GOT3 (cell line): ENCODE results near the gene EIF4EBP3.

ENCODE experiments used
- DNase-seq: peaks from one replicate; lab custom pipeline; 2025; ENCODE audit warnings: mixed read lengths; lab: John Stamatoyannopoulos, UW

Gene EIF4EBP3

DNA sequence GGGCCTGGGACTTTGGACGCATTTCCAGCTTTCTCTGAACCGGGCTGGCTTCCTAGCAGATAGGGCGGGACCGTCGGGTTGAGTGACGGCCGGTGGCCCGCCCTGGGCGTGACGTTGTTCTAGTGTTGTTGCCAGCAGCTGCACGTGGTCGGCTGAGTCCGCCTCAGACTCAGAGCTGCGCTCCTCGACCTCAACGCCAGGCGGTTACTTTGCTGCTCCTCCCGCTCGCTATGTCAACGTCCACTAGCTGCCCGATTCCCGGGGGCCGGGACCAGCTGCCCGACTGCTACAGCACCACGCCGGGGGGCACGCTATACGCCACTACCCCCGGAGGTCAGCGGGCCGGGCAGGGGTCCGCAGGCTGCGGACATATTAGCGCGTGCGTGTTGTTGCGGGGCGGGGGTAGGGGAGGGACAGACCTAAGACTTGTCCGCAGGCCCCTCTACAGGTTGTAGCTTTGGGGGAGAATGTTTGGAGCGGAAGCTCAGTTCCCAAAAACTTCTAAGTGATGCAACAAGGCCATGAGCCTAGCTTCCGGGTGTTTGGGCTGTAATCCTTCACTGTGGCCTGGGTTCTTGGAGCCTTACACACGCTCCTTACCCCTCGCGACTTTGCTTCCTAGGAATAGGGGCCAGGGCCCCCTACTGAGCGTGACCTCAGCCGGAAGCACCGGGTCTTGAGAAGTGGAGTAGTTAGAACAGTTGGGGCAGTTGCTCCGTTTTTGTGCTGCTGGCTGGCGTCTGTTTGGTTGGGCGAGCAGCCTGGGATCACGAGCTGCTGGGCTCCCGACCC lies at the start of gene EIF4EBP3:
Gene EIF4EBP3 (plus strand): TSS at position 155 of the 792 bp plus-strand sequence. CDS start 76 bp downstream, at position 231.
- DNase-seq = peak; percentile 94

DNA sequence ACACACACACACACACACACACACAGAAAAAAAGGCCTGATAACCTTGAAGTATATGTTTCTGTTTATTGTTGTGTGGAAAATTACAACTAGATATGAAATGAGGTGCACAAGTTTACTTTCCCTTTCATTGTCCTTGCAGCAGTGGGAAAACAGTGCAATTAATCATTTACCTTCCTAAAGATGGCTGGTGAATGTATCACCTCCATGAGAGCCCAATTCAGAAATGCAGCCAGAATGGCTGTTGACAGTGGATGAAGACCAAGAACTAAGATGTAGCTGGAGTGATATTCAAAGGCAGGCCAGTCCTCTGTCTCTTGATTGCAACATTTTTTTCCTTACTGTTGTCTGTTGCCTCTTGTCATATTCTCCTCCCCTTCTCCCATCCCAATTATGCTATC lies 49.6 kb upstream of the EIF4EBP3 start:
- no peak for DNase-seq

DNA sequence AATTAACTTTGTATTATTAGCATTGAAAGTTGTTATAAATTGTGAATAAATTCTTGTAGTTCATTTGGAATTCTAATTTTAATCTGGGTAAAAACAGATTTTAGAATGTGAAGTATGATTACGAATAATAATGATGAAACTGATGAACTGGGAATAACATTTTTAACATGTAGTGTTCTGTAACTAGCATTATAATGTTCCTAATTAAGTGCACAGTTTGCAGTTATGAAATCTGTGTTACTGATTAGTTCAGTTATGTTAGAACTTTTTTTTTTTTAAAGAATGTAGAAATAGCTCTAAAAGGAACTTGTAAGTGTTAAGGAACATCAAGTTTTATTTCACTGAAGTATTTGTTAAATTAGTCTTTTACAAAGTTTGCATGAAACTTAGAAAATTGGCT lies 48.9 kb upstream of the EIF4EBP3 start:
- no peak for DNase-seq

- no peak for DNase-seq
Observed at GRCh38 chr5:140502834-140503233, 44.6 kb upstream of the EIF4EBP3 start.

- DNase-seq = no peak
Observed at GRCh38 chr5:140509898-140510297, 37.6 kb upstream of the EIF4EBP3 start.

DNA sequence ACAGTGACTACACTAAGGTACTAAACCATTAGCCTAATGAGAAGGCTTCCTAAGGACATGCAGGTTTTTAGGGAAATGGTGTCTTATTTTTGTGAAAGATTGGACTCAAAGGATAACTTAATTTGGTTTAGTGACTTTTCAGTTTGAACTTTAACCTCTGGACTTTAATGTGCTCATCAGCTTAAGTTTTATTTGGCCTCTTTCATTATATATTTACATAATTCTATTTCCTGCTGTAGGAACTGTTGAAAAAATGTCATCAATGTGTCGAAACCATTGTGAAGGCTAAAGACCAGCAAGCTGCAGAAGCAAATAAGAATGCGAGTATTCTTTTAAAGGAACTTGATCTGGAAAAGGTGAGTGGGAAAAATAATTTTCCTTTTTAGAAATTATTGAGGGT lies 34.3 kb upstream of the EIF4EBP3 start:
- DNase-seq = no peak

DNA sequence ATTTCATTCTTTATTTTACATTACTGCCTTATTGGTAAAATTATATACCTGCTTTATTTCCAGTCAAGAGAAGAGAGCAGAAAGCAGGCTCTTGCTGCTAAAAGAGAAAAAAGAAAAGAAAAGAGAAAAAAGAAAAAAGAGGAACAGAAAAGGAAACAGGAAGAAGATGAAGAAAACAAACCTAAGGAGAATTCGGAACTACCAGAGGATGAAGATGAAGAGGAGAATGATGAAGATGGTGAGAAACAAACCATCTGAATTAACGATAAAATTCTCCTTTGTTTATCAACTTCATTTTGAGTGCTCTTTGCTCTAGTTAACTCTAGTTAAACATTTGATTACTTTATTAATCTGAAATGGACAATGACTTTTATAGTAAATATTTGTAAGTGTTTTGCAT lies 23.5 kb upstream of the EIF4EBP3 start:
- DNase-seq = no peak

- DNase-seq = no peak
Observed at GRCh38 chr5:140540227-140540626, 7.2 kb upstream of the EIF4EBP3 start.

DNA sequence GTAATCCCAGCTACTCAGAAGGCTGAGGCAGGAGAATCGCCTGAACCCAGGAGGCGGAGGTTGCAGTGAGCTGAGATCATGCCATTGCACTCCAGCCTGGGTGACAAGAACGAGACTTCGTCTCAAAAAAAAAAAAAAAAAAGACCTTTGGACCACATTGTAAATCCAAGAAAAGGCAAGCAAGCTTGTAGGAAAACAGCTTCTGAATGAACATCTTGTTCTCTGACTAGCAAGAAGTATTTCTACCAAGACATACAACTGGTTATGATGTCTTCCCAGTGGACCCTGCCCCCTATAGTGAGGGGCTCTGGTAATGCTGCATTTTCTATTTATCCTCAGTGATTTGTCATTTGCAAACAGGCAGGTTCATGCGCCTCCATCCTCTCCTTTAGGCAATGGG lies 4.5 kb upstream of the EIF4EBP3 start:
- no peak for DNase-seq

DNA sequence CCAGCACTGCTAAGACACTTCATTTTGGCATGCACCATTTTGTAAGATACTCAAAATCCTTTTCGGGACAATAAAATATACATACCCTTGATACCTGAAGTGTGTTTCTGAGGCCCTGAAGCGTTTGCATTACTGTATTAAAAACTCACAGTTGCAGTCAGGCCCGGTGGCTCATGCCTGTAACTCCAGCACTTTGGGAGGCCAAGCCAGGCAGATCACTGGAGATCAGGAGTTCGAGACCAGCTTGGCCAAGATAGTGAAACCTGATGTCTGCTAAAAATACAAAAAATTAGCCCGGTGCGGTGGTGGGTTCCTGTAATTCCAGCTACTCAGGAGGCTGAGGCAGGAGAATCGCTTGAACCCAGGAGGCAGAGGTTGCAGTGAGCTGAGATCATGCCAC lies 2.5 kb upstream of the EIF4EBP3 start:
- DNase-seq = no peak

- no peak for DNase-seq
Observed at GRCh38 chr5:140545606-140546005, 1.9 kb upstream of the EIF4EBP3 start.

DNA sequence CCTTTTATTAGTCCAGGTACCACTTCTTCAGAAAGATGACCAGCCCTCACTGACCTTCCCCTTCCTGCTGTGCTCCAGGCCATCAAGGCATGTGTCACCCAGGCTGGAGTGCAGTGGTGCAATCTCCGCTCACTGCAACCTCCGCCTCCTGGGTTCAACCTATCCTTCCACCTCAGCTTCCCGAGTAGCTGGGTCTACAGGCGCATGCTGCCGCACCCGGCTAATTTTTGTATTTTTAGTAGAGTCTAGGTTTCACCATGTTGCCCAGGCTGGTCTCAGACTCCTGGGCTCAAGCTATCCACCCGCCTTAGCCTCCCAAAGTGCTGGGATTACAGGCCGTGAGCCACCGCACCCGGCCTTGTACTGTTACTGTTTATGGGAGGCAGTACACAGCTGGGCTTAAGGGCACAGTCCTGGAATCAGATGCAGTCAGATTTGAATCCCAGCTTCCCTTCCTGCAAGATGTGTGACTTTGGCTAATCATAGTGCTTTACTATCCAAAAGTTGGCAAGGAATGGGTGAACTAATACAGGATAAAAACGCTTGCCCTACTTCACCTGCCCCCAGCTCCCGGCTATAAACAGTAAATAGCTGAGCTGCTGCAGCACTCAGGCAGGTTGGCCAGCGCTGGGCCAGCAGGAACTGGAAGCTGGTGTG lies 483 bp upstream of the EIF4EBP3 start:
- DNase-seq = no peak

GRCh38 chr5:140548300-140548688 lies 832 bp downstream of the EIF4EBP3 start:
- no peak for DNase-seq

- no peak for DNase-seq
Observed at GRCh38 chr5:140548791-140549190, 1.3 kb downstream of the EIF4EBP3 start.

DNA sequence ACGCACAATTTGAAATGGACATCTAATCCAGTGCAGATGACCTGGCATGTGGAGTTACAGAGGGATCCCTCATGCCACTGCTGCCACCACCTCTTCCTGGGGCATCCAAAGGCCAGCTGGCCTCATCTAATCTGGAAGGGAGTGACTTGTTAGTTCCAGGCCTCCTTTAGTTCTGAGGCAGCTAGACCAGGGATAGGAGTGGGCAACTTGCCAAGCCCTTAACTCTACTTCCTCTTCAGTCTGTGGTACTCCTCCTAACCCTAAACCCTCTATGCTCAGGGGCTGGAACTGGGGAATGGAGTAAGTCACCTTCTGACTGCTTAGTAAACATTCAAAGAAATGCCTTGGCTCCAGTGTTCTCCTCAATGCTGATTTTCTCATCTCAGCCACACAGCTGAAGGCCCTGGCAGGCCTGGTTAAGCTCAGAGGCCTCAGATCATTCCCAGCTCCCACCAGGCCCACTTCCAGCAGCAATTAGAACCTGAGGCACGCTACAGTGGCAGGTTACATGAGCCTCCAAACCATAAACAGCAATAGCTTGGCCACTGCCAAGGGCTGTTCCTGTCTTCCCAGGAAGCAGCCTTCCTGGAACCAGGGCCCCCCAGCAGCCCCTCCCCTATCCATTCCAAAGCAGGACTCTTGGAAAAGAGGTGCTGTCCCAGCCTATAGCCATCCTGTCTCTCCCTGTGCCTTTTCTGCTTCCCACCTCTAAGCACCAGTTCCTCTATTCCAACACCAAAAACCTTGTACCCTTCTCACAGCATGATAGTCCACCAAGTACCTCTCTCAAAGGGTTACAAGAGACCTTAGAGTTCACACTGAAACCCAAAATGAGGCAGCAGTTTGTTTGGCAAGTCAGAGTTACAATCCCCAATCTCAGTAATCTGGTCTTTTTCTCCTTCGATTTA lies 2.0 kb downstream of the EIF4EBP3 start:
- no peak for DNase-seq

DNA sequence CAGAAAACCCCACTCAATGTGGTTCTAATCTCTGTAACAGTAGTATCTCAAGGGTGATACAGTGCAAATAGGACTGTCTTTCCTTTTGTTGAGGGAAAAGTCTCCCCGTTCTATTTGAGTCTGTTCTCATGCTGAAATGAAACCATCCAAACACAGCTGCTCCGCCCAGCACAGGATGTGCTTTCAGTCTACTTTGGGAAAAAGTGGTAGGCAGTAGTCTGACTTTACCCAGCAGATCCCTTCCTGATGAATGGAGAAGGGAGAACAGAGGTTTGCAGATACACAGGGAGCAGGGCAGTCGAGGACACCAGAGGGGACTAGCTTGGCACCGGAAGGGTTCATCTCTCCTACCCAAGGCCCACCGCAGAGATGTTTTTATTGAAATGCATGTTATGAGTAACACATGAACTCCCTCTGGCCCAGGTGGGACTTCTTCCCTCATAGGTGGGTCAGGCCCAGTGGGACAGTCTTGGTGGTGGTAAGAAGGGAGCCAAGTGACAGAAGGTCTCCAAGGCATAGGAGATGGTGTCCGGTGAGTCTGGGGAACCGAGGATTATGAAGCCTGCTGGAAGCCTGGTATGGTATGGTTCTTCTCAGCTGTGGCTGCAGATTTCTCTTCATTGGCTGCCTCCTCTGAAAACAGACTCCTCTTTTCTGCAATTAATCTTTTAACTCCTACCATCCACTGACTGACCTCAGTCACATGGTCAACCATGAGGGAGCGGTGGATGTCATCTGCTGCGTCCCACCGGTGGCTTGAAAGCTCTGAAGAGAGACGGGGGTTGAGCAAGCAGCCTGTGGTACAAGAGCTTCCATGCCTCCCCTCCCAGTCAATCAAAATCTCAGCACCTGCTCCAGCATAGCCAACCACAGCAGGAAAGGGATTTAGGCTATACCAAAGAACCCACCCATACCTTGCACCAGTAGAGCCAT lies 3.0 kb downstream of the EIF4EBP3 start:
- no peak for DNase-seq

DNA sequence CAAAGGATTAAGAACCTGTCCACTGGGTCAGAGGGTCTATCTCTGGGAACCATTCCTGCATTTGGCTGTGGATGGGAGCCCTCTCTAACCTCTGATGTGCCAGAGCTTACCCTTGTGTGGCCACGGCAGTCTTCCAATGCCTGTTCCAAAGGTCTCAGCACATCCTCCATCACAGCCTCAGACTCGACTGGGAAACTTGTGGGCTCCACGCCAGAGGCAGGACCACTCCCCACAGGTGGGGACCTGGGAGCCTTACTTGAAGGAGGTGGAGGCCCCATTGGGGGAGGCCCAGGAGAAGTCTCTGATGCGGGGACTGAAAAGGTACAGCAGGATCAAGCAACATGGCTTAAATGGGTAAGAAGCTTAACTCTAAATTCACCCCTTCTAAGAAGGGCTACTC lies 4.4 kb downstream of the EIF4EBP3 start:
- no peak for DNase-seq

DNA sequence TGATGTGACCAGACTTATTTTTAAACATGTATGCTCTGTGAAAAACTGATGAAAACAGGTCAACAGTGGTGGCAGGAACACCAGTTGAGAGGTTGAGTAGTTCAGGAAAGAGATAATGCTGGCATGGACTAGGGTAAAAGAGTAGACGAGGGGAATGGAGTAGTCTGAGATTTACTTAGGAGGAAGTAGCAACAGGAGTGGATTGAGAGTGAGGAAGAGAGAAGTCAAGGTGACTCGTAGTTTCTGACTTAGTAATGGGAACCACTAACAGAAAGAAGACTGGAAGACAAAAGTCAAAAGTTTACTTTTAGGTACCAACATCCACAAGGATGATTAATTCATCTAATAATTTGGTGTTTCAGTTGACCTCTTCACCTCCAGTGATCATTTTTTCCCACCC lies 6.2 kb downstream of the EIF4EBP3 start:
- no peak for DNase-seq

DNA sequence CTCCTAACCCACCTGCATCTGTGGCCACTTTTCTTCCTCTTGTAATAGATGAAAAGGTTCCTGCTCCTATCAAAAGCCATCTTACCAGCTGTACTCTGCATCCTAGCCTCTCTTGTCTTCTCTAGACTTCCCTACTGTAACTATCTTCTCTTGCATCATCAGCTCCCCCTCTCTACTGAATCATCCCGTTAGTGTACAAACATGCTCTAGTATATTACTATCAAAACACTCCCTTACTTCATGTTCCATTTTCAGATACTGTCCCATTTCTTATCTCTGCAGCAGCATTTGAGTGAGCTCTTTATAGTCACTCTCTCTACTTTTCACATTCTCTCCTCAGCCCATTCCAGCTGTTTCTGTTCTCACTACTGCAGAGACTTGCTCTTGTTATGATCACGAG lies 7.0 kb downstream of the EIF4EBP3 start:
- no peak for DNase-seq

GRCh38 chr5:140555747-140556312 lies 8.4 kb downstream of the EIF4EBP3 start:
- DNase-seq = no peak

DNA sequence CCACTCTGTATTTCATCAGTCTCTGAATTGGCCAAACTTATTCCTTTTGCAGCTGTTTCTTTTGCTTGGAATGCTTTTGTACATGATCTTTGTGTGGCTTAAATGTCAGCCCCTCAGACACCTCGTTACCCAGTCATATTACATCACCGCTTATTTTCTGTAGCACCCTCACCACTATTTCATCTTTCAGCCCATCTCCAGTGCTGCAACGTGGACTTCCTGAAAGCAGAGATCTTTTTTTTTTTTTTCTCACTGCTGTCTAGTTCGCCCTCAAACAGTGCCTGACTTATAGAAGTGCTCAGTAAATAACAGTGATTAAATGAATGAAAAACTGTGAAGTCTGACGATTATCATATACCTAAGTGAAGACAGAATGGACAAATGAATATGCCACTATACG lies 9.0 kb downstream of the EIF4EBP3 start:
- DNase-seq = no peak
